GM21447 (cell line): ENCODE results near the gene PIP5K1B.
"Not testable (repeated sequence)": the region's sequence is repeated elsewhere in the genome, so short reads cannot be mapped to it uniquely, and the experiment has no call there.

ENCODE experiments used
- ATAC-seq: cut with Tn5 transposase; IDR thresholded peaks from one replicate; pipeline ENCODE4 v1.9.1; 2021; ENCODE audit not compliant: unreplicated experiment

PIP5K1B gene

GRCh38 chr9:69044240-69045219, 339.5 kb downstream of the PIP5K1B start:
- ATAC-seq: no peak

GRCh38 chr9:69045821-69046220, 340.8 kb downstream of the PIP5K1B start:
- no peak for ATAC-seq

DNA sequence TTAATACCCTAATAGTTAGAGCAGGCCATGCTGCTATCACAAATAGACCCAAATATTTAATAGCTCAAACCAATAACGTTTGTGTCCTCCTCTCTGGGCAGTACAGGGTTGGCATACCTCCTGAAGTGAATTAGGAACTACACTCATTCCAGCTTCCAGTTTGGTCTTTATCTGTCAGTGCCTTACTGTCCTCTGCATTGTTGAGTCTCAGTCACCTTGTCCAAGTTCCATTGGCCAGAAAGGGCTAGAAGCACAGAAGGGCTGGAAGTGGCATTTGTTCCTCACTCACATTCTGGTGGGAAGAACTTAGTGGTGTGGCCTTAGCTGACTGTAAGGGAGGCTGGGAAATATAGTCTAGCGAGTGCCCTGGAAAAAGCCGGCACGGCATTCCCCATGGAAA, 341.7 kb downstream of the PIP5K1B start:
- no peak for ATAC-seq

DNA sequence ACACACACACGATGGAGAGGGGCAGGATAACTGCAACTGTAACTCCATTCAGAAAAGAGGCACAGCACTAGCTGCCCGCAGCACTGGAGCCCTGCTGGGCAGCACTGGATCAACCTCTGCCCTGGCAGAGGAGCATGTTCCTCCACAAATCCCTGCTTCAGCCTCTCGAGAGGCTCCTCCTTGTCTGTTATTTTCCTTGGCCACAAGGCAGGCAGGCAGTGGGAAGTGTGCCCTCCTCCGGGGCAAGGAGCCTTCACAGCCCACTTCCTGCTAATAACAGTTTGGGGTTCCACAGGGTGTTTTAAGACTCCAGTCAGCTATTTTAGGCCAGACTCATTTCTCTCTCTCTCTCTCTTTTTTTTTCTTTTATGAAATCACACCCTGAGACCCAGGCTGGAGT, 342.3 kb downstream of the PIP5K1B start:
- ATAC-seq: no peak

GRCh38 chr9:69049094-69049493, 344.1 kb downstream of the PIP5K1B start:
- no peak for ATAC-seq

GRCh38 chr9:69050936-69051335, 345.9 kb downstream of the PIP5K1B start:
- ATAC-seq: not testable (repeated sequence)

DNA sequence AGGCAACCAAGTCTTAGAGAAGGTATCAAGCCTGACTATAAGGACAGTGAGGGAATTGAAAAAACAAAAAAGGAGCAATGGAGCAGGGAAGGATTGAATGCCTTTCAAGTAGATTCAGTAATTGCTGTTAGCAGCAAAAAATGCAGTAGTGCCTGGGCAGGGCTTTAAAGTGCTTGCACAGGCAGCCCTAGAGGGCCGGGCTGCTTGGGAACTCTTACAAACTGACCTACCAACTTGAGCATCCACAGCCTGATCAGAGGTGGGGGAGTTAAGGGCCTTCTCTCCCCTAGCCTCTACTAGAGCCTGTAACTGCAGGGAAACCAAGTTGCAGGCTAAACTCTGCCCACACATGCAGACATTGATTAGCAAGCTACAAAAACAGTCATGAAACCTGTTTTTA, 349.9 kb downstream of the PIP5K1B start:
- ATAC-seq: no peak

DNA sequence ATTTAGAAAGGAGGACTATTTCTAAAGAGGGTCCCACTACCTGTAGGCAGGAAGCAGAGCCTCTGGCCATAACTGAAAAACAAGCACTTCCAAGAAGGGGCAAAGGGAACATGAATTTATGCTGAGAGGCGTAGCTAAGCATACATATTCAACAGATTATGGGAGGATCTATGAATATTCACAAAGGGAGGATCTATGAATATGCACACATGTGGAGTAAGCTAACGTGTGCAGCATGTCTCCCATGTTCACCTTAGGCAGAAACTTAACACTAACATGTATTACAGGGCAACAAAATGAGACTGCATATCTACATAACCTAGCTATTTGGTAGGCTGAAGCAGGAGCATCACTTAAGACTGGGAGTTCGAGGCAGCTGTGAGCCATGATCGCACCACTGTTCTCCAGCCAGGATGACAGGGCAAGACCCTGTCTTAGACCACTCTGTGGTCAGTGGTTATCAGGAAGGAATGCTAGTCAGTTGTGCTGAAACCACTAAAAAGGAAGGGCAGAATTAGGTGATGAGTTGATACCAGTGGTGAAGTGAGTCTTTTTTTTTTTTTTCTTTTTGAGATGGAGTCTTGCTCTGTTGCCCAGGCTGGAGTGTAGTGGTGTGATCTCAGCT, 351.3 kb downstream of the PIP5K1B start:
- ATAC-seq: no peak

DNA sequence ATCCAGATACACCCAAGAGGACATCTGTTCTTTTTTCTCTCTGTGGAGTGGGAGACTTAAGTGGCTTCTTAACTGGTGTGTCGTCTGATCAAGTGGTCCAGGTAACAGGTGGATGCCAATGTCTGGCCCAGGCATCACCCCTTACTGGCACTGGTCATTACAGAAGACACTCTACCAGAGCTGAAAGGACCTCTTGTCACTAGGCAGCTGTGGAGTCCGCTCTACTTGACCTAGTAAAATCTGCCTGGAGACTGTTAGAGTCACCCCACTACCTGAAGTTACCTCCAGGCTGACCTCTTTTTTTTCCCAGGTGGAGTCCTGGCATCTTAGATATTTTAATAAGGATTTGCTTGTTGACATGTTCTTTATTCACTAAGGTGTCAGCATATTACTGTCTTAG, 353.1 kb downstream of the PIP5K1B start:
- ATAC-seq: no peak
